Measurements from ENCODE around the gene DLL4. TPM values are rescaled to one million over a fixed set of nuclear protein-coding genes. Genes with fewer than 3 reads are reported as not detected.

DLL4 gene
- total and polyA plus RNA-seq, 11 donors, result 4.7 to 20.8 (median 11.1) TPM

GRCh38 chr15:40981186-40981585 lies 52.0 kb downstream of the DLL4 start:
- DNase-seq (no peak), ATAC-seq (no peak)
- WGBS, 4 donors, result 61 to 84% (median 75%) methylated on average over 3 of the region's 3 CpGs
- Histone ChIP-seq H3K27me3 (no peaks in the 10 kb centered on the region), H3K4me1 (peaks cover 0 to 6% (median 0%) of the 10 kb centered on the region in 12 donors), H3K4me3 (no peak overlapping the region), H3K27ac (no peak overlapping the region), H3K9me3 (no peaks in the 10 kb centered on the region), H3K36me3 (peaks cover 5 to 100% (median 99%) of the 10 kb centered on the region in 9 donors)
- TF ChIP-seq POLR2A (IDR thresholded peaks at IDR 0.05) (no peak), CTCF (IDR thresholded peaks at IDR 0.05) (no peak)
- intact Hi-C loops (cut with DNase I), result loop anchor here in 1 of 10 donors (10.0 kb wide), 1 partner anchor 74 kb away; no protein-coding TSS in a partner anchor

- H3K9me3 ChIP-seq, result no peaks in the 10 kb centered on the region
- H3K4me1 ChIP-seq, result peaks cover 0 to 6% (median 0%) of the 10 kb centered on the region in 12 donors
- intact Hi-C loops (cut with DNase I), result loop anchor here in 1 of 10 donors (10.0 kb wide), 1 partner anchor 72 kb away; no protein-coding TSS in a partner anchor
- H3K27ac ChIP-seq, result peak overlapping the region in 2 of 12 donors; percentile 28 to 32
- H3K36me3 ChIP-seq, result peaks cover 7 to 100% (median 100%) of the 10 kb centered on the region in 9 donors
- TF ChIP-seq POLR2A (IDR thresholded peaks at IDR 0.05) (no peak), CTCF (IDR thresholded peaks at IDR 0.05) (no peak)
- DNase-seq (peak in 2 of 5 donors; percentile 23 to 40), ATAC-seq (peak in 2 of 4 donors; percentile 25 to 42)
- 49 to 71% (median 67%) methylated on average over 7 to 13 of the region's 13 CpGs for WGBS, 4 donors
- no peak overlapping the region for H3K4me3 ChIP-seq
- H3K27me3 ChIP-seq, result no peaks in the 10 kb centered on the region
These were observed 53.7 kb downstream of the DLL4 start for GRCh38 chr15:40982855-40983254.

- Histone ChIP-seq H3K27me3 (no peaks in the 10 kb centered on the region), H3K9me3 (no peaks in the 10 kb centered on the region), H3K4me1 (peaks cover 0 to 6% (median 0%) of the 10 kb centered on the region in 12 donors), H3K36me3 (peaks cover 7 to 95% (median 85%) of the 10 kb centered on the region in 9 donors), H3K27ac (no peak overlapping the region), H3K4me3 (no peak overlapping the region)
- ATAC-seq, result no peak
- TF ChIP-seq CTCF (IDR thresholded peaks at IDR 0.05), result no peak
- TF ChIP-seq POLR2A (IDR thresholded peaks at IDR 0.05), result no peak
- WGBS, 4 donors, result 93 to 94% (median 94%) methylated on average over 5 of the region's 5 CpGs
- DNase-seq, result no peak
- intact Hi-C loops (cut with DNase I), result loop anchor here in 1 of 10 donors (10.0 kb wide), 1 partner anchor 70 kb away; no protein-coding TSS in a partner anchor
These were observed 55.3 kb downstream of the DLL4 start for GRCh38 chr15:40984406-40984805.

- DNase-seq (no peak), ATAC-seq (no peak)
- H3K4me3 ChIP-seq, result no peak overlapping the region
- no peak overlapping the region for H3K27ac ChIP-seq
- peaks cover 7 to 93% (median 79%) of the 10 kb centered on the region in 9 donors for H3K36me3 ChIP-seq
- intact Hi-C loops (cut with DNase I), result loop anchor here in 1 of 10 donors (10.0 kb wide), 1 partner anchor 70 kb away; no protein-coding TSS in a partner anchor
- no peaks in the 10 kb centered on the region for H3K27me3 ChIP-seq
- WGBS, 4 donors, result 89 to 95% (median 93%) methylated on average over 4 of the region's 4 CpGs
- H3K9me3 ChIP-seq, result no peaks in the 10 kb centered on the region
- H3K4me1 ChIP-seq, result peaks cover 0 to 6% (median 0%) of the 10 kb centered on the region in 12 donors
- no peak for TF ChIP-seq CTCF (IDR thresholded peaks at IDR 0.05)
- no peak for TF ChIP-seq POLR2A (IDR thresholded peaks at IDR 0.05)
These were observed 55.8 kb downstream of the DLL4 start for GRCh38 chr15:40984964-40985363.

All from heart left ventricle (tissue), 16 donors.